Measurements from ENCODE around the gene CHCHD6.

The CHCHD6 gene

DNA sequence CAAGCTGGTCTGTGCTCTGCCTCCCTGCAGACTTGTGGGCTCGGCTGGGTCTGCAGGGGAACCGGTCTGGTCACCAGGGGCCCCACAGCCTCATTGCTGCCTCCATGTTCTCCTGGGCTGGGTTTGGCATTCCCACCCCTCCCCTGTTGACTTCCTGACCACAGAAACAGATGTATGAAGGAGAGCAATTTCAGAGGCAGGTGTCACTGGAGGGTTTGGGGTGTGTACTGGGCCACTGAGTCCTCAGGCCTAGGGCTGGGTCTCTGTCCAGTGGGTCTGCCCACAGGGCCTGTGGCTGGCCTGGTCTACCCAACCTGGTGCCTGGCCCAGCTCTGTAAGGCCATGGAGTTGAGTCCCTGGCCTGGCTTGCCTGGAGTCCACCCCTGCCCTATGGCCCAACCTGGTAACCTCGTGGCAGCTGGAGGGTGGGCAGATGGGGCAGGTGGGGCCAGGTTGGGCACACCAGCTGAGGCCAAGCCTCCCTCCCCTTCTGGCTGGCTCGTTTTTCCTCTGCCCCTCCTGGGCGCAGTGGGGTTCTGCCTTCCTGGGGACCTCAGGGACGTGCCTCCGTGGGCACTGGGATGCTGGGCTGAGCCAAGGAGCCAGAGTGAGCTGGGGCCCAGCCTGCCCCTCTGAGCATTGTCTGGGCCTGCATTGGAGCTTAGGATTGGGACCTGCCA is 299.7 kb downstream of the CHCHD6 start:
- no peak for DNase-seq
- Histone ChIP-seq H3K4me3 (ENCODE audit: low read depth in 1 of 2, low read length in 2 of 2) (no peak overlapping the region), H3K4me2 (ENCODE audit: insufficient read depth, low read length) (no peak overlapping the region), H3K79me2 (ENCODE audit: insufficient read depth, low read length) (peaks cover 9% of the 10 kb centered on the region; the same call in 1 of the 2 replicates), H3K9ac (ENCODE audit: low read depth, low read length) (no peak overlapping the region), H3K4me1 (ENCODE audit: insufficient read depth, low read length) (no peaks in the 10 kb centered on the region), H2AFZ (ENCODE audit: low read depth, low read length) (no peak overlapping the region), H3K9me3 (ENCODE audit: insufficient read depth, low read length, severe bottlenecking) (no peaks in the 10 kb centered on the region), H4K20me1 (ENCODE audit: insufficient read depth, low read length) (peaks cover 63% of the 10 kb centered on the region), H3K36me3 (ENCODE audit: insufficient read depth, low read length) (peaks cover 34% of the 10 kb centered on the region), H3K27me3 (ENCODE audit: insufficient read depth, low read length, poor library complexity) (no peaks in the 10 kb centered on the region), H3K27ac (ENCODE audit: low read length) (no peak overlapping the region)
- TF ChIP-seq EZH2 (IDR thresholded peaks at IDR 0.05; ENCODE audit: borderline replicate concordance, low read depth, low read length, severe bottlenecking) = no peak
- TF ChIP-seq, protein P1, sequence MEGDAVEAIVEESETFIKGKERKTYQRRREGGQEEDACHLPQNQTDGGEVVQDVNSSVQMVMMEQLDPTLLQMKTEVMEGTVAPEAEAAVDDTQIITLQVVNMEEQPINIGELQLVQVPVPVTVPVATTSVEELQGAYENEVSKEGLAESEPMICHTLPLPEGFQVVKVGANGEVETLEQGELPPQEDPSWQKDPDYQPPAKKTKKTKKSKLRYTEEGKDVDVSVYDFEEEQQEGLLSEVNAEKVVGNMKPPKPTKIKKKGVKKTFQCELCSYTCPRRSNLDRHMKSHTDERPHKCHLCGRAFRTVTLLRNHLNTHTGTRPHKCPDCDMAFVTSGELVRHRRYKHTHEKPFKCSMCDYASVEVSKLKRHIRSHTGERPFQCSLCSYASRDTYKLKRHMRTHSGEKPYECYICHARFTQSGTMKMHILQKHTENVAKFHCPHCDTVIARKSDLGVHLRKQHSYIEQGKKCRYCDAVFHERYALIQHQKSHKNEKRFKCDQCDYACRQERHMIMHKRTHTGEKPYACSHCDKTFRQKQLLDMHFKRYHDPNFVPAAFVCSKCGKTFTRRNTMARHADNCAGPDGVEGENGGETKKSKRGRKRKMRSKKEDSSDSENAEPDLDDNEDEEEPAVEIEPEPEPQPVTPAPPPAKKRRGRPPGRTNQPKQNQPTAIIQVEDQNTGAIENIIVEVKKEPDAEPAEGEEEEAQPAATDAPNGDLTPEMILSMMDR (IDR thresholded peaks at IDR 0.05; ENCODE audit: borderline replicate concordance, extremely low read depth, low read length, poor library complexity, severe bottlenecking) = no peak
- ATAC-seq (ENCODE audit: insufficient read depth, low read depth) = no peak

DNA sequence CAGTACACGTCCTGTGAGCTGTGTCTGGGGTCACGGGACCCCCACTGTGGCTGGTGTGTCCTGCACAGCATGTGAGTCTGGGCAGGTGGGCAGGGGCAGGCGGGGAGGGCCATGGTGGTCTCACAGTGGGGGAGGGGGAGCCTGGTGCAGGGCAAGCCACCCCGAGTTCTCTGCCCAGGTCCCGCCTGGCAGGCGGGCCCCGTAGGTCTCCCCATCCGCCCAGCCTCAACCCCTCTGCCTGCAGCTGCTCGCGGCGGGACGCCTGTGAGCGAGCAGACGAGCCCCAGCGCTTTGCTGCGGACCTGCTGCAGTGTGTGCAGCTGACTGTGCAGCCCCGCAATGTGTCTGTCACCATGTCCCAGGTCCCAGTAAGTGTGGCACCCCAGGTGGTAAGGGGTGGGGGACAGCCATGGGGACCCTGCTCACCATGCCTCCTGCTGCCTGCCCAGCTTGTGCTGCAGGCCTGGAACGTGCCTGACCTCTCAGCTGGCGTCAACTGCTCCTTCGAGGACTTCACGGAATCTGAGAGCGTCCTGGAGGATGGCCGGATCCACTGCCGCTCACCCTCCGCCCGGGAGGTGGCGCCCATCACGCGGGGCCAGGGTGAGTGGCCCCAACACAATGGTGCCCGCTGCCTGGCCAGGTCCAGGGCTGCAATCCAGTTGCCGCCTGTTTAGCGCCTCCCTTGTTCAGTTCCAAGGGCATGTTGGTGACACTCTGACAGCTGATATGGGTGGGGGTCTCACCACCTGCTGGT is 300.8 kb downstream of the CHCHD6 start:
- Histone ChIP-seq H3K4me2 (ENCODE audit: insufficient read depth, low read length) (no peak overlapping the region), H3K27me3 (ENCODE audit: insufficient read depth, low read length, poor library complexity) (no peaks in the 10 kb centered on the region), H3K9ac (ENCODE audit: low read depth, low read length) (no peak overlapping the region), H3K4me3 (ENCODE audit: low read depth in 1 of 2, low read length in 2 of 2) (no peak overlapping the region), H3K4me1 (ENCODE audit: insufficient read depth, low read length) (no peaks in the 10 kb centered on the region), H3K79me2 (ENCODE audit: insufficient read depth, low read length) (peaks cover 6% of the 10 kb centered on the region; the same call in 1 of the 2 replicates), H3K9me3 (ENCODE audit: insufficient read depth, low read length, severe bottlenecking) (no peaks in the 10 kb centered on the region), H2AFZ (ENCODE audit: low read depth, low read length) (no peak overlapping the region), H4K20me1 (ENCODE audit: insufficient read depth, low read length) (peaks cover 56% of the 10 kb centered on the region), H3K27ac (ENCODE audit: low read length) (no peak overlapping the region), H3K36me3 (ENCODE audit: insufficient read depth, low read length) (peaks cover 37% of the 10 kb centered on the region)
- ATAC-seq (ENCODE audit: insufficient read depth, low read depth) = no peak
- DNase-seq = no peak
- TF ChIP-seq, protein P1 (IDR thresholded peaks at IDR 0.05; ENCODE audit: borderline replicate concordance, extremely low read depth, low read length, poor library complexity, severe bottlenecking) = no peak
- no peak for TF ChIP-seq EZH2 (IDR thresholded peaks at IDR 0.05; ENCODE audit: borderline replicate concordance, low read depth, low read length, severe bottlenecking)

DNA sequence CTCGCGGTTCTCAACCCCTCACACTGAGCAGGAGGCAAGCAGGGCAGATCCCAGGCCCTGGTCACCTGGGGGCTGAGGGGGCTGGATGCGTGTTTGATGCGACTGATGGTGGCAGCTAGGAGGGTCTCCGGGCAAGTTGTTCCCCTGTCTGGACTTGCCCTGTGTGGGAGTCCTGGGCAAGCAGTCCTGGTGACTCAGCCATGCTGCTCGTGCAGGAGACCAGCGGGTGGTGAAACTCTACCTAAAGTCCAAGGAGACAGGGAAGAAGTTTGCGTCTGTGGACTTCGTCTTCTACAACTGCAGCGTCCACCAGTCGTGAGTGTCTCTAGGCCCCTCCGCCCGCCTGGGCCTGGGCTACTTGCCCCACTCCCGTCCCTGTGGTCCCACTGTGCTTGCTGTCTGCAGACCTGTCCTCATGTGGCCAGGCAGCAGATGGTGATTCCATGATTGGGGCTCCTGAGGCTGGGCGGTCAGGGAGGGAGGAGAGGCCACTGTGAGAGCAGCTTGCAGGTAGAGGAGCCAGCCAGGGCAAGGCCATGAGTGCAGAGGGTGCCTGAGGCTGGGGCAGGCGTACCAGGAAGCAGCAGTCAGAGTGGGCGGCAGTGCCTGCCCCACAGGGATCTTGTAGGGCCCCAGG is 301.9 kb downstream of the CHCHD6 start:
- ATAC-seq (ENCODE audit: insufficient read depth, low read depth) (no peak), DNase-seq (no peak)
- Histone ChIP-seq H3K9ac (ENCODE audit: low read depth, low read length) (no peak overlapping the region), H3K9me3 (ENCODE audit: insufficient read depth, low read length, severe bottlenecking) (no peaks in the 10 kb centered on the region), H3K27ac (ENCODE audit: low read length) (no peak overlapping the region), H3K79me2 (ENCODE audit: insufficient read depth, low read length) (peaks cover 3% of the 10 kb centered on the region; the same call in 1 of the 2 replicates), H3K4me2 (ENCODE audit: insufficient read depth, low read length) (no peak overlapping the region), H2AFZ (ENCODE audit: low read depth, low read length) (no peak overlapping the region), H3K36me3 (ENCODE audit: insufficient read depth, low read length) (peaks cover 46% of the 10 kb centered on the region), H3K27me3 (ENCODE audit: insufficient read depth, low read length, poor library complexity) (no peaks in the 10 kb centered on the region), H3K4me1 (ENCODE audit: insufficient read depth, low read length) (no peaks in the 10 kb centered on the region), H3K4me3 (ENCODE audit: low read depth in 1 of 2, low read length in 2 of 2) (no peak overlapping the region), H4K20me1 (ENCODE audit: insufficient read depth, low read length) (peaks cover 50% of the 10 kb centered on the region)
- TF ChIP-seq EZH2 (IDR thresholded peaks at IDR 0.05; ENCODE audit: borderline replicate concordance, low read depth, low read length, severe bottlenecking) = no peak
- TF ChIP-seq, protein P1 (IDR thresholded peaks at IDR 0.05; ENCODE audit: borderline replicate concordance, extremely low read depth, low read length, poor library complexity, severe bottlenecking) = no peak

Measured in DND-41 (cell line).